PFSK-1 (cell line): ENCODE data around the gene MBLAC1. TPM values are rescaled to one million over a fixed set of nuclear protein-coding genes. Genes with fewer than 3 reads are reported as not detected.
A peak's percentile ranks its signal among the peaks of the same experiment; 100 is the strongest.

Experiments
- FOXP2 ChIP-seq: optimal IDR thresholded peaks from 2 replicates; pipeline ENCODE3; 2011; ENCODE audit warnings: borderline replicate concordance, control low read depth, inconsistent platforms; ENCODE audit not compliant: insufficient read depth; ENCODE audit errors: extremely low read length, extremely low read depth
- POLR2AphosphoS5 ChIP-seq: IDR thresholded peaks from 2 replicates; pipeline ENCODE4 v1.6.1; 2012; ENCODE audit warnings: low read depth, mild to moderate bottlenecking, control low read depth, low read length, moderate library complexity
- REST ChIP-seq, 2 experiments: IDR thresholded peaks; 2 replicates each; pipeline versions ENCODE4 v1.6.1 to v1.8.0; 2011 to 2012; ENCODE audit warnings: low read depth in 2 of 2, low read length in 2 of 2, control low read depth in 1 of 2, inconsistent platforms in 1 of 2, mild to moderate bottlenecking in 1 of 2, moderate library complexity in 1 of 2; ENCODE audit not compliant: insufficient read depth in 1 of 2
- SIN3A ChIP-seq: IDR thresholded peaks from 2 replicates; pipeline ENCODE4 v1.6.1; 2012; ENCODE audit warnings: mild to moderate bottlenecking, low read length, moderate library complexity, borderline replicate concordance; ENCODE audit not compliant: insufficient read depth
- TAF1 ChIP-seq: IDR thresholded peaks from 2 replicates; pipeline ENCODE4 v1.6.1; 2012; ENCODE audit warnings: low read length, control low read depth, borderline replicate concordance; ENCODE audit not compliant: insufficient read depth
- polyA plus RNA-seq: library from polyadenylated mRNA; unstranded; fragments of >200 nt; gene quantifications from one replicate; pipeline ENCODE4 v1.2.1, GENCODE V29; 2012; ENCODE audit warnings: low read depth, missing spikeins; ENCODE audit not compliant: insufficient read length

Gene MBLAC1
- 2.6 TPM for polyA plus RNA-seq

GRCh38 chr7:100126931-100127865 is at the start of gene MBLAC1:
MBLAC1 (plus strand) TSS chr7:100126967; CDS start chr7:100127396, 429 bp downstream.
- TF ChIP-seq REST (IDR thresholded peaks at IDR 0.05; ENCODE audit: insufficient read depth in 1 of 2, low read depth in 2 of 2, low read length in 2 of 2): peak in 1 of 2 experiments; percentile 56; a peak in 1 of 4 replicates
- peak; percentile 96 for TF ChIP-seq POLR2AphosphoS5
- no peak for TF ChIP-seq FOXP2
- peak; percentile 87; the same call in 1 of the 2 replicates for TF ChIP-seq TAF1

GRCh38 chr7:100077205-100077604 is 49.6 kb upstream of the MBLAC1 start:
- no peak for TF ChIP-seq SIN3A
- TF ChIP-seq POLR2AphosphoS5: no peak
- no peak for TF ChIP-seq TAF1
- TF ChIP-seq FOXP2: no peak
- no peak for TF ChIP-seq REST (IDR thresholded peaks at IDR 0.05; ENCODE audit: insufficient read depth in 1 of 2, low read depth in 2 of 2, low read length in 2 of 2)

- no peak for TF ChIP-seq REST (IDR thresholded peaks at IDR 0.05; ENCODE audit: insufficient read depth in 1 of 2, low read depth in 2 of 2, low read length in 2 of 2)
- no peak for TF ChIP-seq SIN3A
- TF ChIP-seq TAF1: no peak
- TF ChIP-seq FOXP2: no peak
- TF ChIP-seq POLR2AphosphoS5: no peak
Observed at GRCh38 chr7:100079024-100079560, 47.7 kb upstream of the MBLAC1 start.

- no peak for TF ChIP-seq POLR2AphosphoS5
Observed at GRCh38 chr7:100080907-100081534, 45.7 kb upstream of the MBLAC1 start.

- TF ChIP-seq POLR2AphosphoS5 (peak; percentile 72; the same call in 1 of the 2 replicates), REST (IDR thresholded peaks at IDR 0.05; ENCODE audit: insufficient read depth in 1 of 2, low read depth in 2 of 2, low read length in 2 of 2) (0 out of 4 replicates have a peak, but pooled peaks of 1 of the 2 experiments have one; percentile 40), FOXP2 (peak; percentile 97), SIN3A (peak; percentile 83), TAF1 (peak; percentile 74)
Observed at GRCh38 chr7:100081535-100082102, 45.1 kb upstream of the MBLAC1 start, which contains the start of gene ZNF3. ZNF3 (minus strand) TSS chr7:100081723; CDS start chr7:100077357, 4,366 bp downstream.
